Effector memory CD4-positive, alpha-beta T cell (primary cell): Measurements from ENCODE around the gene MCL1.
A peak's percentile ranks its signal among the peaks of the same experiment; 100 is the strongest.
"Not testable (repeated sequence)": the region's sequence is repeated elsewhere in the genome, so short reads cannot be mapped to it uniquely, and the experiment has no call there.

ENCODE experiments used
- DNase-seq, 3 donors: peaks; one replicate each; pipeline ENCODE4 v3.0.0-alpha.2; 2020
- H3K27ac ChIP-seq: 2 replicates; pipeline ENCODE4 v1.7.0; 2013; ENCODE audit warnings: mild to moderate bottlenecking, low read length, moderate library complexity; ENCODE audit not compliant: insufficient read depth, poor library complexity, severe bottlenecking
- H3K27me3 ChIP-seq: replicated peaks from 2 replicates; pipeline ENCODE4 v1.7.0; 2013; ENCODE audit warnings: mild to moderate bottlenecking, low read length; ENCODE audit not compliant: insufficient read depth, control insufficient read depth, poor library complexity, severe bottlenecking
- H3K36me3 ChIP-seq: 2 replicates; pipeline ENCODE4 v1.7.0; 2013; ENCODE audit warnings: mild to moderate bottlenecking, low read length, moderate library complexity; ENCODE audit not compliant: control insufficient read depth, insufficient read depth
- H3K4me1 ChIP-seq: 2 replicates; pipeline ENCODE4 v1.7.0; 2013; ENCODE audit warnings: low read length, mild to moderate bottlenecking; ENCODE audit not compliant: control insufficient read depth, insufficient read depth, poor library complexity, severe bottlenecking
- H3K4me3 ChIP-seq: 2 replicates; pipeline ENCODE4 v1.7.0; 2013; ENCODE audit warnings: low read length, low read depth, mild to moderate bottlenecking; ENCODE audit not compliant: insufficient read depth, poor library complexity, severe bottlenecking
- H3K9me3 ChIP-seq: 2 replicates; pipeline ENCODE4 v1.7.0; 2013; ENCODE audit warnings: mild to moderate bottlenecking, low read length, moderate library complexity; ENCODE audit not compliant: control insufficient read depth

MCL1 gene

DNA sequence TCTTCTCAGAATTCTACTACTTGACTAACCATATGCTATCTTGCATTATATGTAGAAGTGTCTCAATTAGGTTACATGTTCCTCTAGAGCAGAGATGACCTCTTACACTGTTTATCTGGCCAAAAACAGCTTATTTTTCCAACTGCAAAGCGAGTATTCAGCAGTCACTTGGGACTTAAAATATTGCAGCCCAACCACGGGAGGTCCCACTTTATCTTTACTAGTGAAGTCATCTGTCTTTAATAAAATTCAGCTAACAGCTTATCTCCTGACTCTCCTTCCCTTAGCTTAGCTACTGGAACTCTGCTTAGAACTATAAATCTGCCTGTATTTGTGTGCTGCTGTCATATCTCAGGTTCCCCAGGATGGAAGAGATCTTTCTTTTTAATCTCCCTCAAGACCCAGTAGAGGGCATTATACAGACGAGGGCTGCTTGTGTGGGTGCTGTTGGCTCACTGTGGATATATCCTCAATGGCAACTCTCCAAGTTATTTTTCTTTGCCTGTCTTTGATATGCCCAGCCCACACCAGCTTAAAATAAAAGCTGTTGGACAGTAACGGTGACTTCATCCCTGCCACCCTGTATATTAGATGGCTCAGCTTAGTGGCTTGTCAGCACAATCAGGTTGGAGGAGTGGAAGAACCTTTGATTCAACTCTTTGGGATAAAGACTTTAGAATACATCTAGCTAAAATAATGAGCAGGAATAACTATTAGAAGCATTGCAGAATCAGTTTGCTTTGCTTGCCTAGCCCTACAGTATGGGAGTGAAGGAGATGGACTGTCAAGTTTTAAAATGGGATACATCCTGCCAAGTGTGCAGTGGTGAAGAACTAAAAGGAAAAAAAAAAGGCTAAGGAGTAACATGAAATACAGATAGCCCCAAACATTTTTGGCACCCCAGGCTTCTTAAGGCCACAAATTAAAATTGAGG lies 40.4 kb upstream of the MCL1 start:
- peaks cover 26% of the 10 kb centered on the region for H3K36me3 ChIP-seq
- DNase-seq = no peak
- H3K4me3 ChIP-seq = no peak overlapping the region
- H3K27ac ChIP-seq = no peak overlapping the region
- H3K4me1 ChIP-seq = peaks cover 3% of the 10 kb centered on the region
- no peaks in the 10 kb centered on the region for H3K27me3 ChIP-seq
- no peaks in the 10 kb centered on the region for H3K9me3 ChIP-seq

DNA sequence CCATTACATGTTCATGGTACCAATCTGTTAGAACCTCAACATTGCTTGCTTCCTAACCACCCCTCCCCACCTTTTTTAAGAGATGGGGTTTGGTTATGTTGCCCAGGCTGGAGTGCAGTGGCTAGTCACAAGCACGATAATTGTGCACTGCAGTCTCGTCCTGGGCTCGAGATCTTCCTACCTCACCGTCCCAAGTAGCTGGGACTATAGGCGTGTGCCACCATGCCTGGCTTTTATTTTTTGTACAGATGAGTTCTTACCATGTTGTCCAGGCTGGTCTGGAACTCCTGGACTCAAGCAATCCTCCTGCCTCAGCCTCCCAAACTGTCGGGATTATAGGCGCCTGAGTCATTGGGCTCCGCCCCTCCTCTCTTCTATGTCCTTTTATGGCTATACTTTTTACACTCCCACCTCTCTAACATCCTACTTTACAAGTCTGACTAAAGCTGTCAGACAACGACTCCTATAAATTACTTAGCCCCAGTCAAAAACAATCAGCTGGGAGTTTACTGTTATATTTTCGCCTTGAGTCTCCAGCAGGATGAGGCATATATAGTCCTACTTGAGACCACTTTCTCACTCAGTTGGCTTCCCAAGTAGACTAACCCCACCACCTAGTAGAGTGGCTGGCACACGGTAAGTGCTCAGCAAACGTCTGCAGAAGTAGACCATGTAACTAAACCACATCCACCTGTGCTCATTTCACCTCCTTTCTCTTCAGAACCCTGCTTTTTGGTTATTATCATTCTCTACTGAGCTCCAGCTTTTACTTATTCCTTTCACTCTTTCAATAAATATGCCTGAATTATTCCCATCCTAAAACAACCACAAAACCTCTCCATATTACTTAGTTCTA lies 36.2 kb upstream of the MCL1 start:
- Histone ChIP-seq H3K36me3 (peaks cover 5% of the 10 kb centered on the region), H3K4me1 (peaks cover 30% of the 10 kb centered on the region), H3K4me3 (no peak overlapping the region), H3K9me3 (no peaks in the 10 kb centered on the region), H3K27ac (peak overlapping the region; percentile 25), H3K27me3 (no peaks in the 10 kb centered on the region)
- peak in 1 of 3 donors; percentile 25 for DNase-seq

DNA sequence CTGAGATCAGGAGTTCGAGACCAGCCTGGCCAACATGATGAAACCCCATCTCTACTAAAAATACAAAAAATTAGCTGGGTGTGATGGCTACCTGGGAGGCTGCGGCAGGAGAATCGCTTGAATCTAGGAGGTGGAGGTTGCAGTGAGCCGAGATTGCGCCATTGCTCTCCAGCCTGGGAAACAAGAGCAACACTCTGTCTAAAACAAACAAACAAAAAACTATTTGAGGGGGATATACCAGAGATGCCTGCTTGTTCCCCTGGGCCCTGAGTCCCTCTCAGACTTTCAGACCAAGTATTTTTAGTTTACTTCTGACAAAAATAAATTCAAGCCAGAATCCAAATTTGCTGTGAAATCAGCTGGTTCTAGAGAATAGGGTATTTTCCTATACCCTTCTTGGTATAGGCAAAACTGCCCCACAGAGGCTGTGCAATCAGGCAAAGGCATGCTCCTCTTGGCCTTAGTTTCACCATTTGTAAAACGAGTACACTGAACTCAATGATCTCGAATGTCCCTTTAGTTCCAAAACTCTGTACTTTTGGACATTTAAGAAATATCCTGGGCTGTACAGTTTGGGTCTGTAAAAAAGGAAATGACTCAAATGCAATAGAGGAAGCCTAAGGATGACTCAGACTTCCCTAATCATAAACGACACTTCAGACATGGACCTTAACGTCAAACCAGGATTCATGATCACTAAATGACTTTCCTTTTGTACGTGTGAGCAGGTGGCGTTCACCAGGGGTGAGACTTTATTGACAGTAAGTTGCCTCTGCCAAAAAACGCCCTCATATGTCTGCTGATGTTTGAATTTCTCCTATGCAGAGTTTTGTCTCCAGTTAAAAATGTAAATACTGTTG lies 33.9 kb upstream of the MCL1 start:
- peak in 2 of 3 donors; percentile 44 to 51 for DNase-seq
- Histone ChIP-seq H3K9me3 (no peaks in the 10 kb centered on the region), H3K27me3 (no peaks in the 10 kb centered on the region), H3K4me3 (no peak overlapping the region), H3K4me1 (peaks cover 32% of the 10 kb centered on the region), H3K36me3 (no peaks in the 10 kb centered on the region), H3K27ac (peak overlapping the region; percentile 97)

DNA sequence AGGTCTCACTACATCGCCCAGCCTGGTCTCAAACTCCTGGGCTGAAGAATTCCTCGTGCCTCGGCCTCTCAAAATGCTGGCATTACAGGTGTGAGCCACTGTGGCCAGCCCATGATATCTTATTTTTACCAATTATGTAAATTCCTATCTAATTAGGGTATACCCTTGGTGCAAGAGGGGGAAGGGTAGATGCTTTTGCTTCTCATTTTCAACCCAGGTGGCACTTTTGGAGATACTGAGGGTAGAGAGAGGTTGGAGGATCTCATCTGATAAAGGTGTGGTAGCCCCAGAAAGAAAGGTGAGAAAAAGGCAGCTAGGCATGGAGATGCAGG lies 32.6 kb upstream of the MCL1 start:
- no peak for DNase-seq
- H3K27me3 ChIP-seq = no peaks in the 10 kb centered on the region
- H3K4me3 ChIP-seq = peak overlapping the region; percentile 26
- peak overlapping the region; percentile 97 for H3K27ac ChIP-seq
- no peaks in the 10 kb centered on the region for H3K36me3 ChIP-seq
- H3K4me1 ChIP-seq = peaks cover 32% of the 10 kb centered on the region
- no peaks in the 10 kb centered on the region for H3K9me3 ChIP-seq

DNA sequence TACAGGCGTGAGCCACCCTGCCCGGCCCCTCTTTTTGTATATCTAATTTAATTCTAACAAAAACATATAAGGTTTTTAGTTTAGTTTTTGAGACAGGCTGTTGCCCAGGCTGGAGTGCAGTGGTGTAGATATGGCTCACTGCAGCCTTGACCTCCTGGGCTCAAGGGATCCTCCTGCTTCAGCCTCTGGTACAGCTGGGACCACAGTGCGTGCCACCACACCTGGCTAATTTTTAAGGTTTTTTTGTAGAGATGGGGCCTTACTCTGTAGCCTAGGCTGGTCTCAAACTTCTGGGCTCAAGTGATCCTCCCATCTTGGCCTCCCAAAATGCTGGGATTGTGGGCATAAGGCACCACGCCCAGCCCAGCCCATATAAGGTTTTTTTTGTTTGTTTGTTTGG lies 31.2 kb upstream of the MCL1 start:
- Histone ChIP-seq H3K27ac (peak overlapping the region; percentile 97), H3K9me3 (no peaks in the 10 kb centered on the region), H3K36me3 (no peaks in the 10 kb centered on the region), H3K27me3 (no peaks in the 10 kb centered on the region), H3K4me1 (peaks cover 32% of the 10 kb centered on the region), H3K4me3 (no peak overlapping the region)
- DNase-seq = no peak

DNA sequence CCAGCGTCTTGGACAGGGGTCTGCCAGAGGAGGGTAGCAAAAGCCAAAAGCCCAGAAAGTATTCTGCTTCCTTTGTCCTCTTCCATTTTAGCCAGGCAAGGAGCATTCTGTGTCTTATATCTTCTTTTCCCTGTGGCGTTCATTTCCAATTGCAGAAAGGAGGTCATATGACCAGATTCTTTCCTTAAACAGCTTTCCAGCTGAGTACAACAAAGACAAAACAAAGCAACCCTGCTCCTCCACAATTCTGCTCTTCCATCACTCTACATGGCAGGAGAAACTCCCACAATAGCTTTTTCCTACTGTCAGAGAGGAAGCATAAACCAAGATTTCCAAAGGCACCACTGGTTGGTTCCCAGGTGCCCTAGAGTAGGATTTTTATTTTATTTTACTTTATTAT lies 30.3 kb upstream of the MCL1 start:
- peaks cover 32% of the 10 kb centered on the region for H3K4me1 ChIP-seq
- H3K4me3 ChIP-seq = no peak overlapping the region
- H3K36me3 ChIP-seq = no peaks in the 10 kb centered on the region
- H3K9me3 ChIP-seq = no peaks in the 10 kb centered on the region
- DNase-seq = no peak
- no peaks in the 10 kb centered on the region for H3K27me3 ChIP-seq
- H3K27ac ChIP-seq = peak overlapping the region; percentile 97

DNA sequence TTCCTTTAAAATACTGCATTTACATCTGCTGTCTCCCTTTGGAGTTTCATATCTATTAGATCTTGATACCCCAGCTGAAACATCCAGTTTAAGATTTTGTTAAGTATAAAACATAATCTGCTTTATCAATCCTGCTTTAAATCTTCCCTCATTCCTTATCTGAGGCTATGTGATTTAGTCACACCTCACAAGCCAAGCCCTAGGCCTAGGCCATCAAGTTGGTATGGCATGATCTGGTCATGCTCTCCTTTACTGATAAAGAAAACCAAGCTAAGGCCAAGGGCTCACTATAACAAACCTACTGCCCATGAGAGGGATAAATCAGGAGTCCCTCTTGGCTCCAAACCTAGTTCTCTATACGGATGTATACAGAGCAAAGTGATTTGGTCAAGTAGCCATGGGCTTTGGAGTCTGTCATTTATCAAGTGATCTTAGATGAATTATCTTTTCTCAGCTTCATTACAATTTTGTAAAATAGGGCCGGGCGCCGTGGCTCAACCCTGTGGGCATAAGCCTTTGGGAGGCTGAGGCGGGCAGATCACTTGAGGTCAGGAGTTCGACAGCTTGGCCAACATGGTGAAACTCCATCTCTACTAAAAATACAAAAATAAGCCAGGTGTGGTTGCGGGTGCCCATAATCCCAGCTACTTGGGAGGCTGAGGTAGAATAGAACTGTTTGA lies 27.2 kb upstream of the MCL1 start:
- peaks cover 9% of the 10 kb centered on the region for H3K4me1 ChIP-seq
- H3K27me3 ChIP-seq = no peaks in the 10 kb centered on the region
- H3K27ac ChIP-seq = no peak overlapping the region
- H3K36me3 ChIP-seq = no peaks in the 10 kb centered on the region
- H3K9me3 ChIP-seq = no peaks in the 10 kb centered on the region
- no peak for DNase-seq
- no peak overlapping the region for H3K4me3 ChIP-seq

DNA sequence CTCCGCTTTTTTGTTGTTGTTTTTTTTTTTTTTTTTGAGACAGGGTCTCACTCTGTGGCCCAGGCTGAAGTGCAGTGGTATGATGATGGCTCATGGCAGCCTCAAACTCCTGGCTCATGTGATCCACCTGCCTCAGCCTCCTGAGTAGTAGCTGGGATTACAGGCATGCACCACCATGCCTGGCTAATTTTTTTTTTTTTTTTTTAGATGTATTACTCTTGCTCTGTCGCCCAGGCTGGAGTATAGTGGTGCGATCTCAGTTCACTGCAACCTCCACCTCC lies 26.0 kb upstream of the MCL1 start:
- not testable (repeated sequence) for H3K9me3 ChIP-seq, H3K4me1 ChIP-seq, DNase-seq, H3K27me3 ChIP-seq, H3K4me3 ChIP-seq, H3K36me3 ChIP-seq, H3K27ac ChIP-seq

DNA sequence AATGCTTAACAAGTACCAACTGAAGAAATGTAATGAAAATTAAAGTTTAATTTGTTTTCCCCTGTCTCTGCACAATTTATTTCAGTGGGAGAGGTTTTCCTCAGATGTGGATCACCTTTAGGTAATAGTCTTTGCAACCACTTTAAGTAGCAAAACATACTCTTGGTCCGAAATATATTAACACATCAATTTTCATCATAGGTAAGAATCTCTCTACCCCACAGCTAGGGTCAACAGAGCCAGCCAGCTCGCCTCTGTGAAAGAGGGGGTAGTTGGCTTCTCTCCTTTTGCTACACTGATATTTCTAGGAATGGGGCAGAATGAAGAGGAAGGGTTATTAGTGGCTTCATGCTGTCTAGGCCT lies 24.8 kb upstream of the MCL1 start:
- no peaks in the 10 kb centered on the region for H3K27me3 ChIP-seq
- H3K4me1 ChIP-seq = no peaks in the 10 kb centered on the region
- no peak overlapping the region for H3K4me3 ChIP-seq
- no peaks in the 10 kb centered on the region for H3K9me3 ChIP-seq
- H3K36me3 ChIP-seq = no peaks in the 10 kb centered on the region
- DNase-seq = no peak
- H3K27ac ChIP-seq = no peak overlapping the region
